Limb (tissue), 2 donors: ENCODE results near the gene TFPT.
"Not testable (repeated sequence)": the region's sequence is repeated elsewhere in the genome, so short reads cannot be mapped to it uniquely, and the experiment has no call there.

Experiments used
- DNase-seq, 2 donors: peaks; one replicate each; pipeline ENCODE4 v3.0.0-alpha.2; 2016; ENCODE audit errors: extremely low spot score in 2 of 2

Gene TFPT

GRCh38 chr19:54124393-54124792, 8.9 kb upstream of the TFPT start:
- DNase-seq: no peak

DNA sequence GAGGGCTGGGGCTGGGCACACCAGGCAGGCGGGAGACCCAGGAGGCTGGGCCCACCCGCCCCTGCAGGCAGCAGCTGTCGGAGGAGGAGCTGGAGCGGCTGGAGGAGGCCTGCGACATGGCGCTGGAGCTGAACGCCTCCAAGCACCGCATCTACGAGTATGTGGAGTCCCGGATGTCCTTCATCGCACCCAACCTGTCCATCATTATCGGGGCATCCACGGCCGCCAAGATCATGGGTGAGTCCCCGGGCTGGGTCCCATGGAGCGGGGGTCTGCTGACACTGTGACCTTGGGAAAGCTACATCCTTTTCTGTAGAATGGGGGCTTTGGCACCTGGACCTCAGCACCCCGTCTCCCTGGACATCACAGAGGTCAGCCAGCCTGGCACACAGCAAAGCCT, 8.2 kb upstream of the TFPT start:
- no peak for DNase-seq

- no peak for DNase-seq
Measured at GRCh38 chr19:54121259-54121658, 5.8 kb upstream of the TFPT start.

- DNase-seq: no peak
Measured at GRCh38 chr19:54114340-54115108, 933 bp downstream of the TFPT start.

DNA sequence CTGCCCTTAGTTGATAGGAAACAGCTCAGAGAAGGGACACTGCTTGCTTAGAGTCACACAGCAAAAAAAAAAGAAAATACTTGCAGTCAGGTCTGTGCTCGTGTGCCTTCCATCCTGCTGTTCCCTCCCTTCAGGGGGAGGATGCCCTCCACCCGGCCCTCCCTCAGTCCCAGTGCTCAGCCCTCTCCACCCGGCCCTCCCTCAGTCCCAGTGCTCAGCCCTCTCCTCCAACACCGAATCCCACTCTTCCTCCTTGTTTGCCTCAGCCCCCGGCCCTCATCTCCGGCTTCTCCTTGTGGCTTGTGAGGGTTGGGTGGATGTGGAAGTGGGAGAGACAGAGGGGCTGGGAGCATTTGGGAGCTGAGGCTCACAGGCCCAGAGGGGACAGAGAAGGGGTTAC, 5.8 kb downstream of the TFPT start:
- DNase-seq: no peak

DNA sequence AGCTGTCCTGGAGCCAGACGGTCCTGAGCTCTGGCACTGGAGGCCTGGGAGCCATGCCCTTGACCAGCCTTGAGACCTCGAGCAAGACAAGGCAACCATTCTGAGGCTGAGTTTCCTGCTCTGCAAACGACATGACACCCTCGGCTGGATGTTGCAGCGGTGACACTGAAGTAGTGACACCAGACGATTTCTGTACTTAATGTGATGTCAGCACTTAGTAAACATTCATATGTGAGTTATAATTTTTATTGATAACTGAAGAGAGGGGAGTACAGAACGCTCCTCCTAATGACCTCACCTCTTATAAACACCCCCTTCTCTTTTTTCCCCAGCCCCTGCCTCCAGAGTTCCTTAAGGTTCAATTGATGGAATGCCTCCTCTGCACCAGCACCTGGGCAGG, 7.0 kb downstream of the TFPT start:
- no peak for DNase-seq

GRCh38 chr19:54107876-54108490, 7.5 kb downstream of the TFPT start:
- DNase-seq: no peak

DNA sequence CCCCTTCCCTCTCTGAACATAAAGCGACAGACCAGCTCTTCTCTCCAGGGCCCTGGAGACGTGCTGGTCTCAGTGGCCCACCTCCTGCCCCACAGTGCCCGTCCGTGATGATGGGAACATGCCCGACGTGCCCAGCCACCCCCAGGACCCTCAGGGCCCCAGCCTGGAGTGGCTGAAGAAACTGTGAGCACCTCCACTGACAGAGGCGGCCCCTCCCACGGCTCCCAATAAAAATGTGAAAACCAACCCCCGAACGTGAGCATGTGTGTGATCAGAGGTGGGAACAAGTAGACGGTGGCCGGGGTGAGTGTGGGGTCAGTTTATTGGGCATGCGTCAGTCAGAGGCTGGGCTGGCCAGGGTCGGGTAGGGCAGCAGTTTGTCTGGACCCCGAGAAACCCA, 8.7 kb downstream of the TFPT start:
- DNase-seq: no peak

- DNase-seq: no peak
Measured at GRCh38 chr19:54105796-54106195, 9.7 kb downstream of the TFPT start.

DNA sequence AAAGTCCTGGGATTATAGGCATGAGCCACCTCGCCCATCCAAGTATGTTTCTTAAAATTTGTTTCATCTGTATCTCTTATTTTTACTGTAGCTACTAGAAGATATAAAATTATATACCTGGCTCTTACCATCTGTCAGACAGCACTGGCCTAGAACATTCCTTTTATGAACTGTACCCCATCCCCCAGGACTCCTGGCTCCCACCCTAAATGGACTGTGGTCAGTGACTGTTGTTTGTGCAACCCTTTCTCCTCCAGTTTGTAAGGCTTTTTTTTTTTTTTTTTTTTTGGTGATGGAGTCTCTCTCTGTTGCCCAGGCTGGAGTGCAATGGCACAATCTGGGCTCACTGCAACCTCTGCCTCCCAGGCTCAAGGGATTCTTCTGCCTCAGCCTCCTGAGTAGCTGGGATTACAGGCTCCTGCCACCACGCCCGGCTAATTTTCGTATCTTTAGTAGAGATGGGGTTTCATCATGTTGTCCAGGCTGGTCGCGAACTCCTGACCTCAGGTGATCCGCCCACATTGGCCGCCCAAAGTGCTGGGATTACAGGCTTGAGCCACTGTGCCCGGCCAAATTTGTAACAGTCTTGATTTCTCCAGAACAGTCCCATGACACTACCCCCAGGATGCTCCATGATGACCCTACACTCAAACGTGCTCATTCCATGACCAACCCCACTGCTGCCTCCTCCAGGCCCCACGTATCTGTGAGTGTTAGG, 10.3 kb downstream of the TFPT start:
- DNase-seq: no peak

GRCh38 chr19:54102421-54103169, 12.9 kb downstream of the TFPT start, which contains the start of gene NDUFA3:
NDUFA3 (plus strand) TSS chr19:54102855; CDS start chr19:54102879, 24 bp downstream.
- DNase-seq: peak; percentile 97

DNA sequence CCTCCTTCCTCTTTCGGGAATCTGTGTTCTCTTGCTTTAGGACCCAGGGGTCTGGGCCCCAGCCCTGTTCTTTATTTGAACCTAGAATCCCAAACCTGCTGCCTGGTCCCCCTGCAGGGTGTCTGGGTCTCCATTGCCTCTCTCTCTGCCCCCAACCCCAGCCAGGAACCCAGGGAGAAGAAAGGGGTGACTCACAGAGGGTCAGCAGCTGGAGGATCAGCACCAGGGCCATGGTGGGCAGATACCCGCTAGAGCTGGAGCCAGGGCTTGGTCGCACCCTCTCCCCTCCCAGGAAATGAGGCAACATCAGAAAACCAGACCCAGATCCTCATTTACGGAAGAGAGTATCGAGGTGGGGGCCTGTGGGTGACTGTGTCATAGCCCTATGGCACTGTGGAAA, 14.9 kb downstream of the TFPT start, which contains the start of gene OSCAR:
OSCAR (minus strand) TSS at position 243 of the 400 bp plus-strand sequence; CDS start at position 232, 11 bp downstream.
- DNase-seq: no peak

DNA sequence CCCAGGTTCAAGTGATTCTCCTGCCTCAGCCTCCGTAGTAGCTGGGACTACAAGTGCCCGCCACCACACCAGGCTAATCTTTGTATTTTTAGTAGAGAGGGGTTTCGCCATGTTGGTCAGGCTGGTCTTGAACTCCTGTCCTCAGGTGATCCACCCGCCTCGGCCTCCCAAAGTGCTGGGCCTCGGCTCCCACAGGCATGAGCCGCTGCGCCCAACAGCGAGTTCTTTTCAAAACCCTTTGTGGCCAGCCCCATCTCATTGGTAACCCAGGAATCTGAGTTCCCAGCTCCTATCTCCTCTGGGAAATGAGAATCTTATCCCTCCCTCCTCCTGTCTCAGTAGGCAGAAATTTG, 15.6 kb downstream of the TFPT start:
- DNase-seq: not testable (repeated sequence)

DNA sequence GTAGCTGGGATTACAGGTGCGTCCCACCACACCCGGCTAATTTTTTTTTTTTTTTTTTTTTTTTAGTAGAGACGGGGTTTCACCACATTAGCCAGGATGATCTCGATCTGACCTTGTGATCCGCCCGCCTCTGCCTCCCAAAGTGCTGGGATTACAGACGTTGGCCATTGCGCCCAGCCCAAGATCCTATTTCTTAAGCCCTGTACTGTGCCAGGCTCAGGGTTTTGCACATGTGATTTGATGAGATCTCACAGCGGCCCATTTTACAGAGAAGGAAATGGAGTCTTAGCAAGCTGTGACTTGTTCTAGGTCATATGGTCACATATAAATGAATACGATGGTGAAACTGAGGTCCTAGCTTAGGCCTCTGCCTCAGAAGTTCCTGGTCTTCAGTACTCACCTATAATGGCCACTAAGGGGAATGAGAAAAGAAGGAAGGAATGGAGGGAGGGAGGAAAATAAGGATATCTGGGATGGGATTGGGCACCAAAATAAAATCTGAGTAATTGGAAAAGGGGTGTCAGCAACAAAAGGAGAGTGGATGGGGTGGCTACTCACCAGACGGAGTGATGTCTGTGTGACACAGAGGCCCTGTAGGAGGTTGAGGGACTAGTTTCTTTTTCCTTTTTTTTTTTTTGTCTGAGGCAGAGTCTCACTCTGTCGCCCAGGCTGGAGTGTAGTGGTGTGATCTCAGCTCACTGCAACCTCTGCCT, 16.1 kb downstream of the TFPT start:
- DNase-seq: no peak

- no peak for DNase-seq
Measured at GRCh38 chr19:54096617-54097106, 18.8 kb downstream of the TFPT start.

DNA sequence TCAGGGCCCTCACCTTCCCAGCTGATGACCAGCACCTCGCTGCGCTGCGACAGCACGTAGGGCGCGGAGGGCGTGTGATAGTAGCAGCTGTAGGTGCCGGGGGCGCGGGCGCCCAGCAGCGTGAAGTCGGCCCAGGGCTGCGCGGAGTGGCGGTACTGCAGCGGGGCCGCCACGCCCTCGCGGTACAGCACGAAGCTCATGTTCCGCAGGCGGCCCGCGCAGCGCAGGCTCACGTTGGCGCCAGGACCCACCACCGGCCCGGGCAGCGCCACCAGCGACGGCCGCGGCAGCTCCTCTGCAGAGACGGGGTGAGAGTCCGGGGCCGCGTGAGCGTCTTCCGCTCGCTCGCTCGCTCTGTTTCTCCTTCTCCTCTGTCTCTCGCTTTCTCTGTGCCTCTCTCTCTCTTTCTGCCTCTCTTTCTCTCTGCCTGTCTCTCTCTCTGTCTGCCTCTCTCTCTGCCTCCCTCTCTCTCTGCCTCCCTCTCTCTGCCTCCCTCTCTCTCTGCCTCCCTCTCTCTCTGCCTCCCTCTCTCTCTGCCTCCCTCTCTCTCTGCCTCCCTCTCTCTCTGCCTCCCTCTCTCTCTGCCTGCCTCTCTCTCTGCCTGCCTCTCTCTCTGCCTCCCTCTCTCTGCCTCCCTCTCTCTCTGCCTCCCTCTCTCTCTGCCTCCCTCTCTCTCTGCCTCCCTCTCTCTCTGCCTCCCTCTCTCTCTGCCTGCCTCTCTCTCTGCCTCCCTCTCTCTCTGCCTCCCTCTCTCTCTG, 19.4 kb downstream of the TFPT start:
- DNase-seq: peak in 1 of 2 donors; percentile 62

GRCh38 chr19:54095136-54095858, 20.2 kb downstream of the TFPT start:
- no peak for DNase-seq

GRCh38 chr19:54094426-54095000, 20.9 kb downstream of the TFPT start:
- DNase-seq: no peak

- DNase-seq: no peak
Measured at GRCh38 chr19:54084410-54084809, 31.0 kb downstream of the TFPT start.
